CD4-positive, alpha-beta T cell treated with Interleukin-2 at 100 ng/mL for 4 hours (primary cell): Measurements from ENCODE around the gene TXNDC15.
"Not testable (repeated sequence)": the region's sequence is repeated elsewhere in the genome, so short reads cannot be mapped to it uniquely, and the experiment has no call there.

Source experiments
- DNase-seq: peaks from one replicate; pipeline ENCODE4 v3.0.0-alpha.2; 2020; ENCODE audit warnings: low spot score

Gene TXNDC15, protein sequence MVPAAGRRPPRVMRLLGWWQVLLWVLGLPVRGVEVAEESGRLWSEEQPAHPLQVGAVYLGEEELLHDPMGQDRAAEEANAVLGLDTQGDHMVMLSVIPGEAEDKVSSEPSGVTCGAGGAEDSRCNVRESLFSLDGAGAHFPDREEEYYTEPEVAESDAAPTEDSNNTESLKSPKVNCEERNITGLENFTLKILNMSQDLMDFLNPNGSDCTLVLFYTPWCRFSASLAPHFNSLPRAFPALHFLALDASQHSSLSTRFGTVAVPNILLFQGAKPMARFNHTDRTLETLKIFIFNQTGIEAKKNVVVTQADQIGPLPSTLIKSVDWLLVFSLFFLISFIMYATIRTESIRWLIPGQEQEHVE

DNA sequence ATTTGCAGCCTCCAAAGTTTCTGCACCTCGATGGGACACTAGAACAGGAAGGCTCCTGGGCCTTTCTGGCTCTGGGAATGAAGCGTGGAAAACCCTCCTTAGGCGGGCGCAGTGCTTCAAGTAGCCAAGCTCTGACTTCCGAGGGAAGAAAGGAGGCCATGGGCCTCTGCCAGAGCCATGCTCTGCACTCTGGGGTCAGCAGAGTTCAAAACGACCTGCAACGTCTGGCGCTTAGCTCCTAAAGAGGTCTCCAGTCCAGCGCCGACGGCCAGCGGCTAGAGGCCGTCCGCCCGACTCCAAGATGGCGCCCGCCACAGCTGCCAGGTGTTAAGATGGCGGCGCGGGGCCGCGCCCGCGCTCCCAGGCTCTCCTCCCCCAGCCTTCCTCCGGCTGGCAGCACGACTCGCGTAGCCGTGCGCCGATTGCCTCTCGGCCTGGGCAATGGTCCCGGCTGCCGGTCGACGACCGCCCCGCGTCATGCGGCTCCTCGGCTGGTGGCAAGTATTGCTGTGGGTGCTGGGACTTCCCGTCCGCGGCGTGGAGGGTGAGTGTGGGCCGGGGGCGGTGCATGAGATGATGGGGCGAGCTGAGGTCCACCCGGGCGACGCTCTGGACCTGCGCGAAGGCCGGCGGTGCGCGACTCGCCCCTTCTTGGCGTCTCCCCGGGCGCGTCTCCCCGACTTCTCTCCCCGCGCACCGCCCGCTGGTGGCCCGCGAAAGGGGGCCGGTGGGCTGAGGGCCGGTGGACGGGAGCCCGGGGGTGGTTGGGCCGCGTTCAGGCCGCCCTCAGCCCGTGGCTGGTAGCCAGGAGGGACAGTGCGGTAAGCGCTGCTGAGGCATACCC lies at the start of gene TXNDC15:
Gene TXNDC15, plus strand, starts transcription at position 385 of the 844 bp plus-strand sequence. Its CDS starts 57 bp downstream, at position 442.
- peak; percentile 76 for DNase-seq

DNA sequence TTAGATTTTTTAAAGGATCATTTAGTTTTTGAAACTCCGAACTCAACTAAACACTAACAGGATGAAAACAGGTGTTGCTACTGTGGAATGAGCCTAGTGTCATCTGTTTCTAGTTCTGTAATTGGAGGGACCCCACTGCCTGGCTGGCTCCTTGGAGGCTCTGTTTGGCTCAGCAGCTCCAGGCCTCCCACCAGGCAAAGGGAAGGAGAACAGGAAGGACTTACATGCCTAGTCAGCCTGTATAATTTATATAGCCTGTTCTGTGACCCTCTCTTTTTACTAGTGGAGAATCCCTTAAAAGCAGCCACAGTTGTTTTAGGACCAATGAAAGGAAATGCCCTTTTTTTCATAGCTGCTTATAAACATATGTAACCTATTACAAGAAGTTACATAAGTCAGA lies 49.5 kb upstream of the TXNDC15 start:
- no peak for DNase-seq

DNA sequence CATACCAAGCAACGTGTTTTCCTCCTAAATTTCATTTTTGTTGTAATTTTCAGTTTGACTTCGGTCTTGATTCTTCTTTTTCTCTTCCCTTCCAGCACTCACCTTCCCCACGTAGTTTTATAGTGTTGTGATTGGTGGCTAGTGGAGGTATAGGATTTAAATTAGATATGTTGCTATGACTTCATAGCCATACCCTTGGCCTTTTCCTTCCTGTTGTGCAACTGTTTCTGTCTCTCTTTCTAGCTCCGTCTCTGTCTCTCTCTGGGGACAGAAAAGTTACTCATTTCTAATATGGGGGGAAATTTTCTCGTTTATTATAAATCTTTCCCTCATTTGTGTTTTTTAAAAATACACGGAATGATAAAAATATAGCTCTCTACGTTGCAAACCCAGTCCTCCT lies 49.0 kb upstream of the TXNDC15 start:
- no peak for DNase-seq

DNA sequence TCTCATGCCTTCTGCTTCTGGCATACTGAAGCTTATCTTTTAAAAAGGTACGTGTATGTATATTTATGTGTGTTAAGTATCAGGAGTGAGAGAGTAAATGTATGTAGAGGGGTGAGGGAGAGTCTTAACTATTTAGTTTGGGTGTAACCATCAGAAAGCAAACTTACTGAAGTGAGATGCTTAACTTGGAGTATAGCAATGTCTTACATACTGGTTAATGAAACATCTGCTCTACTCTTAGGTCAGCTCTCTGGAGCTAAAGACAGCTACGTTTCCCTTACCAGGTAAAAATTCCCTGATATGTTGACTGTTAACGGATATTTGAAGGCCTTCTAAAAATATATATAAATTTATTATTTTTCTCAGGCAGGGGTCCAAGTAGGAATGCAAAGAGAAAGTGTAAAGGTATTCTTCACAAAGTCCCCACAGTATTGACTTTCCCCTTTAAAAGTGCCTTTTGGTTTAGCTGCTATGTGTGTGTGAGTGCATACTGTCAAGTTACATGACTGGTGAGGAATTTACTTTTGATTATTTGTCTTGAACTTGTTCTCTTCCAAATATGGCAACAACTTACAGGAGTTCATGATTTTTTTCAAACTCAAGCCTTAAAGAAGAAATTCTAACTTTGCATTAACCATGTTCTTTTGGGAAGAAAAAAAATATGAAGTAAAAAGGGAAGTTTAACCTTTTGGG lies 40.7 kb upstream of the TXNDC15 start:
- DNase-seq, result no peak

DNA sequence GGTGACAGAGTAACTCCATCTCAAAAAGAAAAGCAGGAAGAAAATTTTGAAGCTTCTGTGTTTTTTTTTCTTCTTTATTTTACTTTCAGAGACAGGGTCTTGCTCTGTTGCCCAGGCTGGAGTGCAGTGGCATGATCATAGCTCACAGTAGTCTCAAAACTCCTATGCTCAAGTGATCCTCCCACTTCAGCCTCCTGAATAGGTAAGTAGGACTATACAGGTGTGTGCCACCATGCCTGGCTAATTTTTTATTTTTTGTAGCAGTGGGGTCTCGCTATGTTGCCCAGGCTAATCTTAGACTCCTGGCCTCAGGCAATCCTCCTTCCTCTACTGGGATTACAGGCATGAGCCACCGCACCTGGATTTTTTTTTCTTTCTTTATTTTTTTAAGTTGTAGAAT lies 38.5 kb upstream of the TXNDC15 start:
- no peak for DNase-seq

DNA sequence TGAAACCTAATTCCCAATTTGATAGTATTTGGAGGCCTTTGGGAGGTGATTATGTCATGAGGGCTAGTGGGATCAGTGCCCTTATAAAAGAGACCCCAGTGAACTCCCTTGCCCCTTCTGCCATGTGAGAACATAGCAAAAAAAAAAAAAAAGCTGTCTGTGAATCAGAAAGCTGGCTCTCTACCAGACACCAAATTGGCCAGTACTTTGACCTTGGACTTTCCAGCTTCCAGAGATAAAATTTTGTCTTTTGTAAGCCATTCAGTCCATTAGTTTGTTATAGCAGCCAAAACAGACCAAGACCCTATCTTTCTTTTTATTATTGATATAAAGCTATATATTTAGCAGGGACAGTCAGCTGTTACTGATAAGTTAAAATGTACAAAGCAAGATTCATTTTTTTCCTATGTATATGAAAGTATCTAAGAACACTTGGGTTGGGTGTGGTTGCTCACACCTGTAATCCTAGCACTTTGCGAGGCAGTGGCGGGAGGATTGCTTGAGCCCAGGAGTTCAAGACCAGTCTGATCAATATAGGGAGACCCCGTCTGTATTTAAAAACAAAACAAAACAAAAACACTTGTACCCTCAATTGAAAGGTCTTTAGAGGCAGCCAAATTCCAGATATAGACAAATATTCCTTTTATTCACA lies 36.5 kb upstream of the TXNDC15 start:
- no peak for DNase-seq

DNA sequence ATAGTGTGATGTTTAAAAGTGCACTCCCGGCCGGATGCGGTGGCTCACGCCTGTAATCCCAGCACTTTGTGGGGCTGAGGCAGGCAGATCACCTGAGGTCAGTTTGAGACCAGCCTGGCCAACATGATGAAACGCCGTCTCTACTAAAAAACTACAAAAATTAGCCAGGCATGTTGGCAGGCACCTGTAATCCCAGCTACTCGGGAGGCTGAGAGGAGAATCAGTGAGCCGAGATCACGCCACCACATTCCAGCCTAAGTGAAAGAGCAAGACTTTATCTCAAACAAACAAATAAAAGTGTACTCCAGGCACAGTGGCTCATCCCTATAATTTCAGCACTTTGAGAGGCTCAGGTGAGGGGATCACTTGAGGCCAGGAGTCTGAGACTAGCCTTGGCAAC lies 35.8 kb upstream of the TXNDC15 start:
- DNase-seq, result not testable (repeated sequence)

DNA sequence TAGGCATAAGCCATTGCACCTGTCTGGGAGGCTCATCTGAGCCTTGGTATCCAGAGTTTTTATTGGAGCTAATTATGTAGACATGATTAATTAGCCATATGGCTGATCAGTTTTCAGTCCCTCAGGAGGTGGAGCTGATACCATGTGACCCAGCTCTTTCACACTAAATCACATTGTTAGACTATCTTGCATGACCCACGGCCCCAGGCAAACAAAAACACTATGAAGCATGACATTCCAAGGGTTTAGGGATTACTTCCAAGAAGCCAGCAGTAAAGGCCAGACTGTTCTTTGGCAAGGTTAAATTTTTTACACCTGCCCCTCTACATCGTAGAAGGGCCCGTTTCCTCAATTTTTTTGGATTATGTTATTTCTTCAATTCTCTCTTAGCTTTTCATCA lies 33.4 kb upstream of the TXNDC15 start:
- DNase-seq, result no peak

DNA sequence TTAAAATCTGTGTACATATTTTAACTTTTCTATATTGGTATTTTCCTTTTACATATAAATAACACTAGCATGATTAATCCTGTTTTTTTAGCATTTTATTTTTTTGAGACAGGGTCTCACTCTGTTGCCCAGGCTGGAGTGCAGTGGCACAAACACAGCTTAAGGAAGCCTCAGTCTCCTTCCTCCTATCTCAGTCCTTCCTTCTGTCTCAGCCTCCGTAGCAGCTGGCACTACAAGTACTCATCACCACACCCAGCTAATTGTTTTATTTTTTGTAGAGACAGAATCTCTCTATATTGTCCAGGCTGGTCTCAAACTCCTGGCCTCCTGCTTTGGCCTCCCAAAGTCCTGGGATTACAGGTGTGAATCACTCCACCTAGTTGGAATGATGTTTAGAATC lies 29.9 kb upstream of the TXNDC15 start:
- no peak for DNase-seq

DNA sequence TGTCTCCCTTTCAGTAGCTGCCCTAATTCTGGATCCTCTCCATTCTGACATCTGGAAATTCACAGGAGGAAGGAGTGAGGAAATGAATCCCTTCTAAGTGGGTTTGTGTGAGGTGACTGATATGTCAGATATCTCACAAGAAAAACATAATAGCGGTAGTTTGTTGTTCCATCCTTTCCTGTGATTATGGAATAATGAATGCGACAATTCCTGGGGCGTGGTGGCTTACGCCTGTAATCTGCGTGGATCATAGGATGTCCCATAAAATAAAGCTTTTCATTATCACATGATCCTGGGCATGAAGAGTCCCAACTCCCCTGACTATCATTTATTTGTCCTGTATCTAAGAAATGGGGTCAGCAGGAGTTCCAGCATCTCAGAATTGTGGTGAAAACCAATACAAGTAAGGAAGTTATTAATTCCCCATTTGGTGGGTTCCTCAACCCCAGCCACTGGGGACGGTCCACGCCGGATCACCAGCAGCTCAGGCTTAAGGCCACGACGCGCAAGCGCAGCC lies 28.8 kb upstream of the TXNDC15 start:
- no peak for DNase-seq

DNA sequence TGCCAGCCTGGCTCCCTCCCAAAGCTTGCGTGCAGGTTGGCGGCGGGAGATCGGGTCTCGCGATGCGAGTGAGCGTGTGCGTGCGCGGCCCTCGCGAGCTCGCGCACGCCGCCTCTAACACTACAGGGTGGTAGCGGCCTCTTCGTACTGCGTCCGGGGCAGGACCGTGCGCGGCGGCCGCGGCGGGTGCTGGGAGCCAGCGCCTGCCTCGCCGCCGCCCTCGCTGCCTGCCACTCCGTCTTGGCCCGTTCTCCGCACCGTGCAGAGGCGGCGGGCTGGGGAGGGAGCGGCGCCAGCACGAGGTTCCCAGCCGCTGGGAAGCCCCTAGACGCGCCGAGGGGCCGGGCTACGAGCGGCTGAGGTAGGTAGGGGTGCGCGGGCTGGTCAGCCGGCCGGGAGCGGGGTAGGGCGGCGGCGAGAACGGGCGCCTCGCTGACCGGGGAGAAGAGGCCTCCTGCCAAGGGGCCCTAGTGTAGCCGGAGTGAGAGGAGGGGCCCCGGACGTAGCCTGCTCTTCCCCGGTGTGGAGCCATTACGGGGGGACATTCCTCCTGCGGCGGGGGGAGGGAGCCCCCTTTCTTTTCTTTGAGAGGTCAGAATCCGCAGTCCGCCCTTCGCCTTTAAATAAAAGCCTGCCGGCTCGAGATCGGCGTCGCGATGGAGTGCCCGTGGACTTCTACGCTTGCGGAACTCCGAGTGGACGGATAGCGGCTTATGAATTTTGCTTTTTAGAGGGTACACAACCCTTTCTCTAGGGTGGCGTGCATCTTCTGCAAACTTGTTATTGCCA lies 28.1 kb upstream of the TXNDC15 start, which contains the start of gene C5orf24:
Gene C5orf24, plus strand, starts transcription at position 117 of the 789 bp plus-strand sequence. CDS start 8,933 bp downstream, outside the sequence.
- DNase-seq, result peak; percentile 93

DNA sequence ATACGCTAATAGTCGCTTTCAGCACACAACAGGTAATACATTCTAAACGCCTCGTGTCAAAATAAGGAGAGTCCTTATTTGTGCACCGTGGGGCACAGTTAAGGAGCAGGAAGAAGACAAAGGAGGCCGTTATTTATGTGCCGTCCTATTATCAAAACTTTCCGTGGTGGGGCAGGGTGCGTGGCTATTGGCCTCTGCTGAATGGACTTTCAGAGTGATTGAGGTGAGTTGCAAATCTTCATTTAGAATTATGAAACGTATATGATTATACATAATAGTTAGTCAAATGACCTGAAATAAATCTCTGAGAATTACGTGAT lies 27.6 kb upstream of the TXNDC15 start:
- peak; percentile 12 for DNase-seq

DNA sequence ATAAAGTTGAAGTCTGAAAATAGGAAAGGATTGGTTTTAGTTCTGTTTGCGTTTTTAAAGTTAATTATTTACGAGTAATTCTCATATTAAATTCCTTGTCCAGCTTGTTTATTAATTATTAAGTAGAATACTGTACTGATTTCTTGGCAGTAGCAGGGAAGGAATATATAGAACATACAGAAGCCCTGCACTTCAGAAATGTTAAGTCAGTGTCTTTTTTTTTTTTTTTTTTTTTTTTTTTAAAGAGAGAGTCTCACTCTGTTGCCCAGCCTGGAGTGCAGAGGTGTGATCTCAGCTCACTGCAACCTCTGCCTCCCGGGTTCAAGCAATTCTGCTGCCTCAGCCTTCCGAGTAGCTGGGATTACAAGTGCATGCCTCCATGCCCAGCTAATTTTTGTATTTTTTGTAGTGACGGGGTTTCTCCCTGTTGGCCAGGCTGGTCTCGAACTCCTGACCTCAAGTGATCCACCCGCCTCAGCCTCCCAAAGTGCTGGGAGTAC lies 24.7 kb upstream of the TXNDC15 start:
- not testable (repeated sequence) for DNase-seq

DNA sequence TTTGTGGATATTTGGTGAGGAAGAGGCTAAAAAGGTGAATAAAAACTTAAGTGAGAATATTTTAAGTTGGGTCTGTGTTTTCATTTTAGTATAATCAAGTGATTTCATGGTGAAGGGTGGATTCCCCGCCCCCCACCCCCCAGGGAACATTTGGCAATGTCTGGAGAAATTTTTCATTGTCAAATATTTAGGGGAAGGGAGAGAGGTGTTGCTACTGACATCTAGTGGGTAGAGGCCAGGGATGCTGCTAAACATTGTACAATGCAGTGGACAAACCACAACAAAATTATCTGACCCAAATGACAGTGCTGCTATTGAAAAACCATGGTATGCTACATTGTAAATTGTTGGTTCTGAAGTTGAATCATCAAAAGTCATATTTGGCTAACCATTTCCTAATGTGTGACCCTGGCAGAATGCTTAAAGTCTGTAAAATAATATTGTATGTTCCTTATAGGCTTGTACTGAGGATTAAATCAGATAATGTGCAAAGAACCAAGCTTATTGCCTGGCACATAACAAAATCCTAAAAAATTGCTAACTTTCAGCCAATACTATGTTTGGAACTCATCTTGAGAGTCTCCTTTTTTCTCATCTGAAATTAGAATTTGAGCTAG lies 22.8 kb upstream of the TXNDC15 start:
- DNase-seq, result peak; percentile 7

DNA sequence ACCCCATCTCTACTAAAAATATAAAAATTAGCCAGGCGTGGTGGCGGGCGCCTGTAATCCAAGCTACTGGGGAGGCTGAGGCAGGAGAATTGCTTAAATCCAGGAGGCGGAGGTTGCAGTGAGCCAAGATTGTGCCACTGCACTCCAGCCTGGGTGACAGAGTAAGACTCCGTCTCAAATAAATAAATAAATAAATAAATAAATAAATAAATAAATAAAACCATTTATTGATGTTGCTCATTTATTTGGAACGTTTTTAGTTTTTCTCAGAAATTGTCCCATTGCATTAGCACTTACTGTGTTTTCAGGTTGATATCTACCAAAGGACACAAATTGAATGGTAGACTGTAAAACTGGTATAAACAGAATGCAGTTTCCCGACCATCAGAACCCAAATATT lies 17.7 kb upstream of the TXNDC15 start:
- DNase-seq, result not testable (repeated sequence)

DNA sequence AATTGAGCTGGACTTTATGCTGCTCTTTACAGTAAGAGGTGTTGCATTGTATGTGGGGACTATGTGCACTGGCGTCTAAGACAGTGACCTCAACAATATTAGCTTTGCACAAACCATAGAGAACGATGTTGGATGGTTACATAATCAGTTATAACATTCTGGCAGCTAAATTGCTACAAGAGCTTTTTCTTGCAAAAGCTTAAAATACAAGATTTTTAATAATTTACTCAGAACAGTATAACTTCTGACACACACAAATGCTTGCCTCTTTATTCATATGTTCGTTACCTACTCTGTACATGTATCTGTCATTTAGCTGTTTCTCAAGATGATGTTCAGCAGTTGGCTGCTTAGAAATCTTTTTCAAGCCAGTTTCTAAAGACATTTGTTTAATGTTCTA lies 16.8 kb upstream of the TXNDC15 start:
- DNase-seq, result no peak

DNA sequence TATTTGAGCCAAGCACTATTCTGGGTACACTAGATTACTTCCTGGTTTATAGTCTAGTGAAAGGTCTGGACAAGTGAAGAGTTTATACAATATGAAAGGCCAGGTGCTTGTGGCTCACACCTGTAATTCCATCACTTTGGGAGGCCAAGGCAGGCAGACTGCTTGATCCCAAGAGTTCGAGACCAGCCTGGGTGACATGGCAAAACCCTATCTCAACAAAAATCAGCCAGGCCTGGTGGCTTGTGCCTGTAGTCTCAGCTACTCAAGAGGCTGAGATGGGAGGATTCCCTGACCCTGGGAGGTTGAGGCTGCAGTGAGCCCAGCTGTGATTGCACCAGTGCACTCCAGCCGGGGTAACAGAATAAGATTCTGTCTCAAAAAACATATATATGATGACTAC lies 9.5 kb upstream of the TXNDC15 start:
- no peak for DNase-seq

DNA sequence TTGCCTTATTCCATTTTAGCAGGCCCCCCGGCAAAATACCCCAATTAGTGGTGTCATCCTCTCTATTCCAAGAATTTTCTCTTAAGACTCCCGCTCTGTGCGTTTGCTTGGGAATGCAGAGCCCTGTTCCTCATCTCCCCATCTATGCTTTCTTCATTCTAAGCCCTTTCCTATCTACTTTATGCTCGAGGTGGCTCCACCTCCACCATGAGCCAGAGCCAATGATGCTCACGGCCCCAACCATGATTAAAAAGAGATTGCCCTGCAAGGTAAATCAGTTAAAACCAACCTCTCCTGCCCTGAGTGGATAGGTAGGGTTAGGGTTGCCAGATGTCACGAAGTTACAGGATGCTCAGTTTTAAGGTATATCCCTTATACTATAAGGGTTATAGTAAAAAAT lies 677 bp upstream of the TXNDC15 start:
- DNase-seq, result peak; percentile 8

DNA sequence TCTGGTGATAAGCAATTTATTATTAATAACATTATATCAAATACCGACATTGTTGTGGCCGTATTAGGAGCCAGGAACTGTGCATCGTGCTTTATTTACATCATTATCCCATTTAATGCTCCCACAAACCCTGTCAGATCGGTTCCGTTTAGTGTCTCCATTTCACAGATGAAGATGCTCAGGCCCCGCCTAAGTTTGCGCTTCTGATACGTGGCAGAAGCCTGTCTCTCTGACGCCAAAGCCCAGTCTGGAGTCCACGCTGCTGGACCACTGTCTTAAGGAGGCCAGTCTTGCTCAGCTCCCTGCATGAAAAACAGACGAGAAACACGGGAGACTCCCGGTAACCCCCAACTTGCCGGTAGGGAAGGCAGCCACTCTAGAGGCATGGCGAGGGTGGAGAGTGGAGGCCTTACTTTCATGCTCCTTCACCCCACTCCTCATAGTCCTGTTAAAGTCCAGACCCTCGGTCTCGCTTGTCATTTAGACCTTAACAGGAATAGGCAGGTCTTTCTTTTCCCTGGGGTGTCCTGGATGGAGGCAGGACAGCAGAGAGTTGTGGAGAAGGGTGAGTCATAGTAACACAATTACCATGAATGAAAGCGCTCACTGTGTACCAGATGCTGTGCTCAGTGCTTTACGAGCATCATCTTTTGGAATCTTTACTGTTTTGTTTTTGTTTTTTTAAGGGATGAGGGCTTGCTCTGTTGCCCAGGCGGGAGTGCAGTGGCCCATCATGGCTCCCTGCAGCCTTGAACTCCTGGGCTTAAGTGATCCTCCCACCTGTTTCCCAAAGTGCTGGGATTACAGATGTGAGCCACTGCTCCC lies 872 bp downstream of the TXNDC15 start:
- DNase-seq, result peak; percentile 31

DNA sequence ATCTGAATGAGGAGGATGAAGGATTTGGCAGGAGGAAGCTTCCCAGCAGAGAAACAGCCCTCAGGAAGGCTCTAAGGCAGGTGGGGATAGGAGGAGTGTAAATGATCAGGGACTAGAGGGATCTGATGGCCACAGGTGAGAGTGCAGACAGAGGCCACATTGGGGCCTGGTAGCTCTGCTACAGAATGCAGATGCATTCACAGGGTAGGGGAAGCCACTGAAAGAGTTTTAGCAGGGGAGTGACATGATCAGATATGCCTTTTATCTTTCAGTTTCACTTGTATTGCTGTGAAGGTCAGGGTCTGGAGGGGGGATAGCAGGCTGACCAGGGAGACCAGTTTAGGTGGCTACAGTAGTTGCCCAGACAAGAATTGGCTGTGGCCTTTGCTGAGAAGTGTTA lies 3.0 kb downstream of the TXNDC15 start:
- DNase-seq, result no peak
